Activated B cell treated with CpG ODN at 0.5 μM for 24 hours (primary cell): Measurements from ENCODE around the gene MRPL12. TPM values are rescaled to one million over a fixed set of nuclear protein-coding genes. Genes with fewer than 3 reads are reported as not detected.

Experiments used
- ATAC-seq: fragments of 200-7000 bp; cut with Tn5 transposase; one replicate; pipeline ENCODE4 v1.10.0; 2021; ENCODE audit warnings: low read depth, mild to moderate bottlenecking, moderate library complexity
- CTCF ChIA-PET: fragments of 350-600 bp; sonication (Branson Sonifier 250); formaldehyde crosslinking; loops from one replicate; lab custom pipeline; 2021; ENCODE audit warnings: antibody characterized with exemption; lab: Charles Lee
- POLR2A ChIA-PET: fragments of 350-600 bp; sonication (Branson Sonifier 250); formaldehyde crosslinking; loops from one replicate; lab custom pipeline; 2021; ENCODE audit warnings: antibody characterized with exemption; lab: Charles Lee
- DNase-seq: peaks from one replicate; pipeline ENCODE4 v3.0.0; 2022
- H3K27ac Mint-ChIP-seq: one replicate; pipeline ENCODE4 v1.8.0; 2020; ENCODE audit warnings: mixed read lengths
- H3K27me3 Mint-ChIP-seq: one replicate; pipeline ENCODE4 v1.8.0; 2021; ENCODE audit warnings: mixed read lengths
- H3K36me3 Mint-ChIP-seq: one replicate; pipeline ENCODE4 v1.8.0; 2021; ENCODE audit warnings: low read depth, mixed read lengths
- H3K4me1 Mint-ChIP-seq: one replicate; pipeline ENCODE4 v1.8.0; 2021; ENCODE audit warnings: mixed read lengths
- H3K4me3 Mint-ChIP-seq: one replicate; pipeline ENCODE4 v1.8.0; 2020; ENCODE audit warnings: mild to moderate bottlenecking, mixed read lengths
- H3K9me3 Mint-ChIP-seq: one replicate; pipeline ENCODE4 v1.8.0; 2020; ENCODE audit warnings: mixed read lengths
- intact Hi-C: fragments of 100-400 bp; cut with micrococcal nuclease; formaldehyde crosslinking; loops from one replicate; pipeline ENCODE4 v1.15.1; 2024
- total RNA-seq: library from RNA; stranded (reverse); gene quantifications from 2 replicates; pipeline ENCODE4 v1.2.3, GENCODE V29; 2022
- TF ChIP-seq, protein P1 (sequence below): fragments of 200-600 bp; IDR thresholded peaks from one replicate; pipeline ENCODE4 v1.8.0; 2022; ENCODE audit warnings: antibody characterized with exemption, mild to moderate bottlenecking

The MRPL12 gene
- total RNA-seq, 1 donor from 2014 or later, result 68.8 TPM

DNA sequence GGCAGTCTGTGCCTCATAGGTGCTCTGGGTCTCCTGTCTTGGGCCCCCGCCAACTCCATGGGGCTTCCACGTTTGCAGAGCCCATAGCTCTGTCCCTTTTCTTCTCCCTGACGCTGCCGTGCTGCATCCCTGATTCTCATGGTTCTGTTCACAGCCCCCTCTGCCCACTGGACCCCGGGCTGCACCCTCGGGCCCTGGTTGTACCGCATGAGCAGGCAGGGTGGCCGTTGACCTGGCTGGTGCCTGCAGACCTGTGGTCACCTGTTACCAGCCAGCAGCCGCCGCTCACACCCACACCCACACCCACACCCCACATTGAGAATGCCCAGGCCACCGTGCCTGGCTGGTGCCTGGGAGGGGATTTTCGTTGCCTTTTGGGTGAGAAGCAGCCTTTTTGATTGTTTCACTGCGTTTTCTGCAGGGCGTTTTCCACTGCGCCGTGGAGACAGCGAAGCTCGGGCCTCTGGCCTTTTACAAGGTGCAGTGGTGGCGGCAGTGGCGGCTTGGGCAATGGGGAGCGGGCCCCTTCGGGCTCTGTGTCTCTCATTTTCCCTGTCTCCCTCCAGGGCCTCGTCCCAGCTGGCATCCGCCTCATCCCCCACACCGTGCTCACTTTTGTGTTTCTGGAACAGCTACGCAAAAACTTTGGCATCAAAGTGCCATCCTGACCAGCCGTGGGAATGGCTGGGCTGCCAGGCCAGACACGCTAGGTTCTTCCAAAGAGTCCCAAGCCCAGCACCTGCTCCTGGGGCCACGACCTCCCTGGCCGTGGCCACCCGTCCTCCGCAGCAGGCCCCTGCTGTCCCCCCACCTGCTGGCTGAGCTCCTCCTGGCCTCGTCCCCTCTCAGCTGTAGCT, 16.5 kb downstream of the MRPL12 start:
- TF ChIP-seq, protein P1, sequence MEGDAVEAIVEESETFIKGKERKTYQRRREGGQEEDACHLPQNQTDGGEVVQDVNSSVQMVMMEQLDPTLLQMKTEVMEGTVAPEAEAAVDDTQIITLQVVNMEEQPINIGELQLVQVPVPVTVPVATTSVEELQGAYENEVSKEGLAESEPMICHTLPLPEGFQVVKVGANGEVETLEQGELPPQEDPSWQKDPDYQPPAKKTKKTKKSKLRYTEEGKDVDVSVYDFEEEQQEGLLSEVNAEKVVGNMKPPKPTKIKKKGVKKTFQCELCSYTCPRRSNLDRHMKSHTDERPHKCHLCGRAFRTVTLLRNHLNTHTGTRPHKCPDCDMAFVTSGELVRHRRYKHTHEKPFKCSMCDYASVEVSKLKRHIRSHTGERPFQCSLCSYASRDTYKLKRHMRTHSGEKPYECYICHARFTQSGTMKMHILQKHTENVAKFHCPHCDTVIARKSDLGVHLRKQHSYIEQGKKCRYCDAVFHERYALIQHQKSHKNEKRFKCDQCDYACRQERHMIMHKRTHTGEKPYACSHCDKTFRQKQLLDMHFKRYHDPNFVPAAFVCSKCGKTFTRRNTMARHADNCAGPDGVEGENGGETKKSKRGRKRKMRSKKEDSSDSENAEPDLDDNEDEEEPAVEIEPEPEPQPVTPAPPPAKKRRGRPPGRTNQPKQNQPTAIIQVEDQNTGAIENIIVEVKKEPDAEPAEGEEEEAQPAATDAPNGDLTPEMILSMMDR, result no peak
- Mint-ChIP-seq H3K36me3 (no peaks in the 10 kb centered on the region), H3K27ac (no peak overlapping the region), H3K4me3 (no peak overlapping the region), H3K9me3 (no peaks in the 10 kb centered on the region), H3K4me1 (no peaks in the 10 kb centered on the region), H3K27me3 (peaks cover 9% of the 10 kb centered on the region)
- ATAC-seq, result no peak
- DNase-seq, result no peak
- intact Hi-C loops, result no loop called here
- CTCF ChIA-PET, result no interaction called here
- POLR2A ChIA-PET, result interaction anchor here (0.7 to 1.0 kb wide), 2 partner anchors 12 to 17 kb away, joined by 3 read pairs; partner anchors contain the start of gene MRPL12

GRCh38 chr17:81720267-81721071, 17.3 kb downstream of the MRPL12 start:
- no peak overlapping the region for H3K27ac Mint-ChIP-seq
- H3K9me3 Mint-ChIP-seq, result no peaks in the 10 kb centered on the region
- no peak for DNase-seq
- ChIA-PET POLR2A (interaction anchor here (1.0 kb wide), 1 partner anchor 18 kb away, joined by 3 read pairs; the partner anchor contains the start of gene MRPL12), CTCF (no interaction called here)
- TF ChIP-seq, protein P1, result no peak
- intact Hi-C loops, result no loop called here
- H3K4me1 Mint-ChIP-seq, result no peaks in the 10 kb centered on the region
- ATAC-seq, result no peak
- H3K4me3 Mint-ChIP-seq, result no peak overlapping the region
- H3K27me3 Mint-ChIP-seq, result peaks cover 9% of the 10 kb centered on the region
- no peaks in the 10 kb centered on the region for H3K36me3 Mint-ChIP-seq

DNA sequence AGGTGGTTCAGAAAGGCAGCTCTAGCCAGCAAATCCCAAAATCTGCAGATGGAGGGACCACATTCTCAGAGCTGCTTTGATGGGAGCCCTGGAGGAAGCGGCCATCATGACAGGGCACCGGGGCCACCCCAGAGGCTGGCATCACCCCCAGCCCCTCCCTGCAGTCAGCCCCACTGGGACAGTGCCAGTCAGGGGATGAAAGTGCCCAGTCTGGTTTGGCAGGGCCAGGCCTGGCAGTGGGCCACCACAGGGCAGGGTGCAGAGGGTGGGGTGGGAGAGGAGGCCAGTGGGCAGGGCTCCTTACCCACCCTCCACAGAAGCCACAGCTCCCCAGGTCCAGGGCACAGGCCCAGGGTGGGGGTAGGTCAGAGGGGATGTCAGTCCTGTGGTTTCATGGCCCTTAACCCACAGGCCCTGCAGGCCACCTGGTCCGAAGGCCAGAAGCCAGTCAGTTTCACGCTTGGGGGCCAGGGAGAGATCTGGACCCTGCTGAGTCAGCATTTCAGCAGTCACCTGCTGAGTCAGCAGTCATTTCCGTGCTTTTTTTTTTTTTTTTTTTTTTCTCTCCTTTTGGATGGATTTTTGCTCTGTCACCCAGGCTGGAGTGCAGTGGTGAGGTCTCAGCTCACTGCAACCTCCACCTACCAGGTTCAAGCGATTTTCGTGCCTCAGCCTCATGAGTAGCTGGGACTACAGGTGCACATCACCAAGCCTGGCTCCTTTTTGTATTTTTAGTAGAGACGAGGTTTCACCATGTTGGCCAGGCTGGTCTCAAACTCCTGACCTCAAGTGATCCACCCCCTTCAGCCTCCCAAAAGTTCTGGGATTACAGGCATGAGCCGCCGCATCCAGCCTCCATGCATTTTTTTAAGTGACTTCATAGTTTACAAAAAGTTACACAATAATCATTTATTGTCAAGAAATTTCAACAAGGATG, 19.3 kb downstream of the MRPL12 start:
- TF ChIP-seq, protein P1, result no peak
- Mint-ChIP-seq H3K4me1 (no peaks in the 10 kb centered on the region), H3K9me3 (no peaks in the 10 kb centered on the region), H3K27me3 (peaks cover 12% of the 10 kb centered on the region), H3K27ac (no peak overlapping the region), H3K36me3 (no peaks in the 10 kb centered on the region), H3K4me3 (no peak overlapping the region)
- ATAC-seq (no peak), DNase-seq (no peak)
- CTCF ChIA-PET, result no interaction called here
- POLR2A ChIA-PET, result interaction anchor here (0.7 kb wide), 1 partner anchor 109 kb away, joined by 3 read pairs; no protein-coding TSS in a partner anchor
- intact Hi-C loops, result no loop called here

DNA sequence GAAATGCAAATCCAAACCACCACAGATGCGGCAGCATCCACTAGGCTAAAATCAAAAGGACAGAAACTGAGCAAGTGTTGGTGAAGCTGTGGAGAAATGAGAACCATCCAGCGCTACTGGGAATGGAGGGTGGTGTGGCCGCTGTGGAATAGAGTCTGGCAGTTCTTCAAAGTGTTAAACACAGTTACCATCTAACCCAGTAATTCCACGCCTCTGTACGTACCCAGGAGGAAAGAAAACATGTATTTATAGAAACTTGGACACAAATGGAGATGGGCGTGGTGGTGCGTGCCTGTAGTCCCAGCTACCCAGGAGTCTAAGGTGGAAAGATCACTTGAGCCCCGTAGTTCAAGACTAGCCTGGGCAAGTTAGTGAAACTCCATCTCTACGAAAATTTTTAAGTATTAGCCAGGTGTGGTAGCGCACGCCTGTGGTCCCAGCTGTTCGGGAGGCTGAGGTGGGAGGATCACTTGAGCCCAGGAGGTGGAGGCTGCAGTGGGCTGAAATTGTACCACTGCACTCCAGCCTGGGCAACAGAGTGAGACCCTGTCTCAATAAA, 20.6 kb downstream of the MRPL12 start:
- H3K27me3 Mint-ChIP-seq, result peaks cover 12% of the 10 kb centered on the region
- DNase-seq (no peak), ATAC-seq (no peak)
- H3K36me3 Mint-ChIP-seq, result no peaks in the 10 kb centered on the region
- POLR2A ChIA-PET, result no interaction called here
- H3K9me3 Mint-ChIP-seq, result no peaks in the 10 kb centered on the region
- H3K4me3 Mint-ChIP-seq, result no peak overlapping the region
- H3K4me1 Mint-ChIP-seq, result no peaks in the 10 kb centered on the region
- TF ChIP-seq, protein P1, result no peak
- no peak overlapping the region for H3K27ac Mint-ChIP-seq
- CTCF ChIA-PET, result no interaction called here
- intact Hi-C loops, result no loop called here
